WTC11 (cell line): ENCODE data around the gene CLMN.

ENCODE experiments used
- ETV6 ChIP-seq: sonication (generic); formaldehyde crosslinking; IDR thresholded peaks from 2 replicates; pipeline ENCODE4 v1.8.1; 2022; ENCODE audit warnings: mild to moderate bottlenecking, missing genetic modification reagents
- NFE2L1 ChIP-seq: sonication (generic); formaldehyde crosslinking; IDR thresholded peaks from 2 replicates; pipeline ENCODE4 v1.8.1; 2023; ENCODE audit warnings: missing genetic modification reagents
- OVOL2 ChIP-seq: fragments of 250-450 bp; sonication (Bioruptor Pico); IDR thresholded peaks from 2 replicates; pipeline ENCODE4 v1.9.0; 2021; ENCODE audit warnings: mild to moderate bottlenecking, borderline replicate concordance
- ZNF232 ChIP-seq: sonication (generic); formaldehyde crosslinking; IDR thresholded peaks from 2 replicates; pipeline ENCODE4 v1.8.0; 2022; ENCODE audit warnings: mild to moderate bottlenecking, missing genetic modification reagents
- TF ChIP-seq, protein P1 (sequence below): sonication (generic); formaldehyde crosslinking; IDR thresholded peaks from 2 replicates; pipeline ENCODE4 v1.8.1; 2023; ENCODE audit warnings: mild to moderate bottlenecking, missing genetic modification reagents, borderline replicate concordance
- TF ChIP-seq, protein P2 (sequence below): fragments of 200-600 bp; IDR thresholded peaks from 2 replicates; pipeline ENCODE4 v1.8.0; 2022; ENCODE audit warnings: antibody characterized with exemption
- TF ChIP-seq, protein P3 (sequence below): sonication (generic); formaldehyde crosslinking; IDR thresholded peaks from 2 replicates; pipeline ENCODE4 v1.8.1; 2023; ENCODE audit warnings: mild to moderate bottlenecking, missing genetic modification reagents, moderate library complexity
- TF ChIP-seq, protein P4 (sequence below): fragments of 250-450 bp; sonication (Bioruptor Pico); IDR thresholded peaks from 2 replicates; pipeline ENCODE4 v1.9.0; 2021; ENCODE audit warnings: mild to moderate bottlenecking, borderline replicate concordance

DNA sequence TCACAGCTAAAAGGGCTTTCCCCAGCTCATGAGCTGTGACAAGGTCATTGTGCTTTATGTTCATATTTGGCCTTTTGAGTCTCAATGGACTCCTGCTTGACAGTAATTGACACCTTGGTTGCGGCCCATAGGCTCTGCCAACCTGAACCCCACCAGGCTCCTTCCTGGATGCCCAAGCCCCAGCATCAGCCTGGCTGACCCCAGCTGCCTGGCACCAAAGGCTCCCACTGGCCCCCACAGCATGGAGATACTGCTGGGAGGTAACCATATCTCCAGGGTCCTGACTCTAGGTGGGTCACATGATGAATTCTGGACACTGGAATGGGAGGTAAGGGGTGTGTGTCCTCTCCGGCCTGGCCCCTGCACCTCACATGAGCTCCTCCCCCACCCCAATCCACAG, 50.2 kb downstream of the CLMN start:
- TF ChIP-seq NFE2L1 (CRISPR knock-in tag): no peak
- TF ChIP-seq, protein P1, sequence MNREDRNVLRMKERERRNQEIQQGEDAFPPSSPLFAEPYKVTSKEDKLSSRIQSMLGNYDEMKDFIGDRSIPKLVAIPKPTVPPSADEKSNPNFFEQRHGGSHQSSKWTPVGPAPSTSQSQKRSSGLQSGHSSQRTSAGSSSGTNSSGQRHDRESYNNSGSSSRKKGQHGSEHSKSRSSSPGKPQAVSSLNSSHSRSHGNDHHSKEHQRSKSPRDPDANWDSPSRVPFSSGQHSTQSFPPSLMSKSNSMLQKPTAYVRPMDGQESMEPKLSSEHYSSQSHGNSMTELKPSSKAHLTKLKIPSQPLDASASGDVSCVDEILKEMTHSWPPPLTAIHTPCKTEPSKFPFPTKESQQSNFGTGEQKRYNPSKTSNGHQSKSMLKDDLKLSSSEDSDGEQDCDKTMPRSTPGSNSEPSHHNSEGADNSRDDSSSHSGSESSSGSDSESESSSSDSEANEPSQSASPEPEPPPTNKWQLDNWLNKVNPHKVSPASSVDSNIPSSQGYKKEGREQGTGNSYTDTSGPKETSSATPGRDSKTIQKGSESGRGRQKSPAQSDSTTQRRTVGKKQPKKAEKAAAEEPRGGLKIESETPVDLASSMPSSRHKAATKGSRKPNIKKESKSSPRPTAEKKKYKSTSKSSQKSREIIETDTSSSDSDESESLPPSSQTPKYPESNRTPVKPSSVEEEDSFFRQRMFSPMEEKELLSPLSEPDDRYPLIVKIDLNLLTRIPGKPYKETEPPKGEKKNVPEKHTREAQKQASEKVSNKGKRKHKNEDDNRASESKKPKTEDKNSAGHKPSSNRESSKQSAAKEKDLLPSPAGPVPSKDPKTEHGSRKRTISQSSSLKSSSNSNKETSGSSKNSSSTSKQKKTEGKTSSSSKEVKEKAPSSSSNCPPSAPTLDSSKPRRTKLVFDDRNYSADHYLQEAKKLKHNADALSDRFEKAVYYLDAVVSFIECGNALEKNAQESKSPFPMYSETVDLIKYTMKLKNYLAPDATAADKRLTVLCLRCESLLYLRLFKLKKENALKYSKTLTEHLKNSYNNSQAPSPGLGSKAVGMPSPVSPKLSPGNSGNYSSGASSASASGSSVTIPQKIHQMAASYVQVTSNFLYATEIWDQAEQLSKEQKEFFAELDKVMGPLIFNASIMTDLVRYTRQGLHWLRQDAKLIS (CRISPR knock-in tag): no peak
- TF ChIP-seq, protein P2, sequence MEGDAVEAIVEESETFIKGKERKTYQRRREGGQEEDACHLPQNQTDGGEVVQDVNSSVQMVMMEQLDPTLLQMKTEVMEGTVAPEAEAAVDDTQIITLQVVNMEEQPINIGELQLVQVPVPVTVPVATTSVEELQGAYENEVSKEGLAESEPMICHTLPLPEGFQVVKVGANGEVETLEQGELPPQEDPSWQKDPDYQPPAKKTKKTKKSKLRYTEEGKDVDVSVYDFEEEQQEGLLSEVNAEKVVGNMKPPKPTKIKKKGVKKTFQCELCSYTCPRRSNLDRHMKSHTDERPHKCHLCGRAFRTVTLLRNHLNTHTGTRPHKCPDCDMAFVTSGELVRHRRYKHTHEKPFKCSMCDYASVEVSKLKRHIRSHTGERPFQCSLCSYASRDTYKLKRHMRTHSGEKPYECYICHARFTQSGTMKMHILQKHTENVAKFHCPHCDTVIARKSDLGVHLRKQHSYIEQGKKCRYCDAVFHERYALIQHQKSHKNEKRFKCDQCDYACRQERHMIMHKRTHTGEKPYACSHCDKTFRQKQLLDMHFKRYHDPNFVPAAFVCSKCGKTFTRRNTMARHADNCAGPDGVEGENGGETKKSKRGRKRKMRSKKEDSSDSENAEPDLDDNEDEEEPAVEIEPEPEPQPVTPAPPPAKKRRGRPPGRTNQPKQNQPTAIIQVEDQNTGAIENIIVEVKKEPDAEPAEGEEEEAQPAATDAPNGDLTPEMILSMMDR: no peak
- TF ChIP-seq, protein P3, sequence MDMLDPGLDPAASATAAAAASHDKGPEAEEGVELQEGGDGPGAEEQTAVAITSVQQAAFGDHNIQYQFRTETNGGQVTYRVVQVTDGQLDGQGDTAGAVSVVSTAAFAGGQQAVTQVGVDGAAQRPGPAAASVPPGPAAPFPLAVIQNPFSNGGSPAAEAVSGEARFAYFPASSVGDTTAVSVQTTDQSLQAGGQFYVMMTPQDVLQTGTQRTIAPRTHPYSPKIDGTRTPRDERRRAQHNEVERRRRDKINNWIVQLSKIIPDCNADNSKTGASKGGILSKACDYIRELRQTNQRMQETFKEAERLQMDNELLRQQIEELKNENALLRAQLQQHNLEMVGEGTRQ (CRISPR knock-in tag): no peak
- TF ChIP-seq OVOL2 (CRISPR knock-in tag): no peak
- TF ChIP-seq ETV6 (CRISPR knock-in tag): no peak
- no peak for TF ChIP-seq ZNF232 (CRISPR knock-in tag)
- TF ChIP-seq, protein P4, sequence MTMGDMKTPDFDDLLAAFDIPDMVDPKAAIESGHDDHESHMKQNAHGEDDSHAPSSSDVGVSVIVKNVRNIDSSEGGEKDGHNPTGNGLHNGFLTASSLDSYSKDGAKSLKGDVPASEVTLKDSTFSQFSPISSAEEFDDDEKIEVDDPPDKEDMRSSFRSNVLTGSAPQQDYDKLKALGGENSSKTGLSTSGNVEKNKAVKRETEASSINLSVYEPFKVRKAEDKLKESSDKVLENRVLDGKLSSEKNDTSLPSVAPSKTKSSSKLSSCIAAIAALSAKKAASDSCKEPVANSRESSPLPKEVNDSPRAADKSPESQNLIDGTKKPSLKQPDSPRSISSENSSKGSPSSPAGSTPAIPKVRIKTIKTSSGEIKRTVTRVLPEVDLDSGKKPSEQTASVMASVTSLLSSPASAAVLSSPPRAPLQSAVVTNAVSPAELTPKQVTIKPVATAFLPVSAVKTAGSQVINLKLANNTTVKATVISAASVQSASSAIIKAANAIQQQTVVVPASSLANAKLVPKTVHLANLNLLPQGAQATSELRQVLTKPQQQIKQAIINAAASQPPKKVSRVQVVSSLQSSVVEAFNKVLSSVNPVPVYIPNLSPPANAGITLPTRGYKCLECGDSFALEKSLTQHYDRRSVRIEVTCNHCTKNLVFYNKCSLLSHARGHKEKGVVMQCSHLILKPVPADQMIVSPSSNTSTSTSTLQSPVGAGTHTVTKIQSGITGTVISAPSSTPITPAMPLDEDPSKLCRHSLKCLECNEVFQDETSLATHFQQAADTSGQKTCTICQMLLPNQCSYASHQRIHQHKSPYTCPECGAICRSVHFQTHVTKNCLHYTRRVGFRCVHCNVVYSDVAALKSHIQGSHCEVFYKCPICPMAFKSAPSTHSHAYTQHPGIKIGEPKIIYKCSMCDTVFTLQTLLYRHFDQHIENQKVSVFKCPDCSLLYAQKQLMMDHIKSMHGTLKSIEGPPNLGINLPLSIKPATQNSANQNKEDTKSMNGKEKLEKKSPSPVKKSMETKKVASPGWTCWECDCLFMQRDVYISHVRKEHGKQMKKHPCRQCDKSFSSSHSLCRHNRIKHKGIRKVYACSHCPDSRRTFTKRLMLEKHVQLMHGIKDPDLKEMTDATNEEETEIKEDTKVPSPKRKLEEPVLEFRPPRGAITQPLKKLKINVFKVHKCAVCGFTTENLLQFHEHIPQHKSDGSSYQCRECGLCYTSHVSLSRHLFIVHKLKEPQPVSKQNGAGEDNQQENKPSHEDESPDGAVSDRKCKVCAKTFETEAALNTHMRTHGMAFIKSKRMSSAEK (CRISPR knock-in tag): no peak
